ENCODE measurements around the gene CPTP.

DNA sequence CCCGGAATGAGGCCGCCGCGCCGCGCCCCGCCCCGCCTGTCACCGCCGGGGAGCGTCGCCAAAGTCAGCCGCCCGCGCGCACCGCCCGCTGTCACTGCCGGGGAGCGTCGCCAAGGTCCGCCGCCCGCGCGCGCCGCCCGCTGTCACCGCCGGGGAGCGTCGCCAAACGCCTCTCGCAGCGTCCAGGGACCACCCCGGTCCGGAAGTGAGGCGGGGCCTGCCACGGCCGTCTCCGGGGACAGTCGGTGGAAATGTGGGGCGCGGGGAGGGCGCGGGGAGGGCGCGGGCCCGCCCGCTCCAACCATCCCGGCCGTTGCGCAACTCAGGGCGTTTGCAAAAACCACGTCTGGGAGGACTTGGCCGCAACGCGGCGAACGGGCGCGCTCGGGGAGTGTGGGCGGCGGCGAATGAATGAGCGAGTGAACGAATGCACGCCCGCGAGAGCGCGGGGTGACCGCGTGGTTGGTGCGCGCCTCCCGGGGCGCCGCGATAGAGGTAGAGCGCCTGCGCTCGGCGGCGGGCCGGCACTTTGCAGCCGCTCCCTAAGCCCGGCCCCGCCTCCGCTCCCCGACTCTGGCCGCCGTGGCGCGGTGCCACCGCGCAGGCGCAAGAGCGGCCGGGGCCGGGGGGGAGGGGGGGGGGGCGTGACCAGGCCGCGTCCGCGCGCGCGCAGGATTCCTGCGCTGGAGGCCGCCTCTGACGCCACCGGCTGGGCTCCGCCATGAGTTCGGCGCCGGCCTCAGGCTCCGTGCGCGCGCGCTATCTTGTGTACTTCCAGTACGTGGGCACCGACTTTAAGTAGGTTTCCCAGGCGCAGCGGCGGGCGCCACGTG, 16.5 kb upstream of the CPTP start, which contains the start of the genes ACAP3 and PUSL1:
- TF ChIP-seq, protein P1, sequence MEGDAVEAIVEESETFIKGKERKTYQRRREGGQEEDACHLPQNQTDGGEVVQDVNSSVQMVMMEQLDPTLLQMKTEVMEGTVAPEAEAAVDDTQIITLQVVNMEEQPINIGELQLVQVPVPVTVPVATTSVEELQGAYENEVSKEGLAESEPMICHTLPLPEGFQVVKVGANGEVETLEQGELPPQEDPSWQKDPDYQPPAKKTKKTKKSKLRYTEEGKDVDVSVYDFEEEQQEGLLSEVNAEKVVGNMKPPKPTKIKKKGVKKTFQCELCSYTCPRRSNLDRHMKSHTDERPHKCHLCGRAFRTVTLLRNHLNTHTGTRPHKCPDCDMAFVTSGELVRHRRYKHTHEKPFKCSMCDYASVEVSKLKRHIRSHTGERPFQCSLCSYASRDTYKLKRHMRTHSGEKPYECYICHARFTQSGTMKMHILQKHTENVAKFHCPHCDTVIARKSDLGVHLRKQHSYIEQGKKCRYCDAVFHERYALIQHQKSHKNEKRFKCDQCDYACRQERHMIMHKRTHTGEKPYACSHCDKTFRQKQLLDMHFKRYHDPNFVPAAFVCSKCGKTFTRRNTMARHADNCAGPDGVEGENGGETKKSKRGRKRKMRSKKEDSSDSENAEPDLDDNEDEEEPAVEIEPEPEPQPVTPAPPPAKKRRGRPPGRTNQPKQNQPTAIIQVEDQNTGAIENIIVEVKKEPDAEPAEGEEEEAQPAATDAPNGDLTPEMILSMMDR (IDR thresholded peaks at IDR 0.05) = no peak
- no peak for TF ChIP-seq EZH2phosphoT487 (IDR thresholded peaks at IDR 0.05)

All from neural progenitor cell (in vitro differentiated cells).